ENCODE results near the gene TATDN2. TPM values are rescaled to one million over a fixed set of nuclear protein-coding genes. Genes with fewer than 3 reads are reported as not detected.

TATDN2 gene
- total RNA-seq, 1 donor from 2014 or later: 36.0 TPM

DNA sequence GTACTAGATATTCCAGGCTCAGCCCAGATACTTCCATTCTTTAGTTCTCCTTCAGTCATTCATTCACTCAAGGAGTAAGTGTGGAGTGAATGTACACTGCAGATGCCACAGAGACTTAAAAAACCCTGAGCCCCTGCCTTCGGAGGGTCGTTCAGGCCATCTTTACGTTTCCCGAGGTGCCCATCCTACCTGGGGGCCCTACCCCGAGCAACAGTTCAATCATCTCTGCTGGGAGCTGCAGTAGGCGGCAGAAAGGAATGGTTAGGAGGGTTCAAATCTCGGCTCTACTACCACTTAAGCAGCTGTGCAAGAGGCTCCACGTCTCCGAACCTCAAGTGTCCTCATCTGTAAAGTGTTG, 72.0 kb downstream of the TATDN2 start:
- H3K27me3 ChIP-seq (ENCODE audit: low read depth): no peaks in the 10 kb centered on the region
- H3K4me3 ChIP-seq: peak overlapping the region; percentile 89
- DNase-seq (no peak), ATAC-seq (peak; percentile 3 to 4)
- H3K4me1 ChIP-seq: peaks cover 18% of the 10 kb centered on the region
- peaks cover 40% of the 10 kb centered on the region for H3K36me3 ChIP-seq
- no peaks in the 10 kb centered on the region for H3K9me3 ChIP-seq
- TF ChIP-seq, protein P1, sequence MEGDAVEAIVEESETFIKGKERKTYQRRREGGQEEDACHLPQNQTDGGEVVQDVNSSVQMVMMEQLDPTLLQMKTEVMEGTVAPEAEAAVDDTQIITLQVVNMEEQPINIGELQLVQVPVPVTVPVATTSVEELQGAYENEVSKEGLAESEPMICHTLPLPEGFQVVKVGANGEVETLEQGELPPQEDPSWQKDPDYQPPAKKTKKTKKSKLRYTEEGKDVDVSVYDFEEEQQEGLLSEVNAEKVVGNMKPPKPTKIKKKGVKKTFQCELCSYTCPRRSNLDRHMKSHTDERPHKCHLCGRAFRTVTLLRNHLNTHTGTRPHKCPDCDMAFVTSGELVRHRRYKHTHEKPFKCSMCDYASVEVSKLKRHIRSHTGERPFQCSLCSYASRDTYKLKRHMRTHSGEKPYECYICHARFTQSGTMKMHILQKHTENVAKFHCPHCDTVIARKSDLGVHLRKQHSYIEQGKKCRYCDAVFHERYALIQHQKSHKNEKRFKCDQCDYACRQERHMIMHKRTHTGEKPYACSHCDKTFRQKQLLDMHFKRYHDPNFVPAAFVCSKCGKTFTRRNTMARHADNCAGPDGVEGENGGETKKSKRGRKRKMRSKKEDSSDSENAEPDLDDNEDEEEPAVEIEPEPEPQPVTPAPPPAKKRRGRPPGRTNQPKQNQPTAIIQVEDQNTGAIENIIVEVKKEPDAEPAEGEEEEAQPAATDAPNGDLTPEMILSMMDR (IDR thresholded peaks at IDR 0.05): no peak
- peak overlapping the region; percentile 91 for H3K27ac ChIP-seq
- intact Hi-C loops (cut with DNase I): no loop called here

DNA sequence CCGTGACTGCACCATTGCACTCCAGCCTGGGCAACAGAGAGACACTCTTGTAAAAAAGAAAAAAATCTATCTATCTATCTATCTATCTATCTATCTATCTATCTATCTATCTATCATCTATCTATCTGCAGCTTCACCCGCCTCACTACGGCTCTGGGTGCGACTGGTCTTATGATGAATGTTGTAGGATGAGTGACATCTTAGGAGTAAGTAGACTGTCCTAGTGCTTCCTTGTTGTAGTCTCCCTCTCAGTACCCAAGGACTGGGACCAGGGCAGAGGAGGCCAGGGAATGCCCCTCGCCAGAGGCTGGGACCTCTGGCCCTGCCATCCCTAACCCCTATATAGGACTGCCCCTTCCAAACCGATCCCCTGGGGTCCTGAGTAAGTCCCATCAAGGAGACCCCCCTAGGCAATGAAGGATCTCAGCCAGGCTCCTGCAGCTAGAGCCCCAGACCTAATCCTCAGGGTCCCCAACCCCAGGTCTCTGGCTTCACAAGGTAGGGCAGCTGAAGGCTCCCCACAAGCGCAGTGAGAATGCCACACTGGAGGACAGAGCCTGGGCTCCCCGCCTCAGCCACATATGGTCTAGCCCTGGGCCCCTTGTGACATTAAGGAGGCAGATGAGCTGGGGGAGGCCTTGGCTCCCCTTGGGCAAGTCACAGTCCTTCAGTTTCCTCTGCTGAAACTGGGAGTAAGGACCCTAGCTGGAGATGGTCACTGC, 73.5 kb downstream of the TATDN2 start:
- TF ChIP-seq, protein P1 (IDR thresholded peaks at IDR 0.05): no peak
- Histone ChIP-seq H3K4me3 (peak overlapping the region; percentile 89), H3K4me1 (peaks cover 18% of the 10 kb centered on the region), H3K27me3 (ENCODE audit: low read depth) (no peaks in the 10 kb centered on the region), H3K36me3 (peaks cover 25% of the 10 kb centered on the region), H3K9me3 (no peaks in the 10 kb centered on the region), H3K27ac (peak overlapping the region; percentile 91)
- ATAC-seq (no peak), DNase-seq (no peak)
- intact Hi-C loops (cut with DNase I): no loop called here

- DNase-seq (no peak), ATAC-seq (no peak)
- no peak overlapping the region for H3K27ac ChIP-seq
- no peaks in the 10 kb centered on the region for H3K27me3 ChIP-seq (ENCODE audit: low read depth)
- intact Hi-C loops (cut with DNase I): no loop called here
- H3K4me3 ChIP-seq: no peak overlapping the region
- H3K4me1 ChIP-seq: peaks cover 18% of the 10 kb centered on the region
- TF ChIP-seq, protein P1 (IDR thresholded peaks at IDR 0.05): peak; percentile 15
- no peaks in the 10 kb centered on the region for H3K9me3 ChIP-seq
- H3K36me3 ChIP-seq: peaks cover 20% of the 10 kb centered on the region
Measured at GRCh38 chr3:10322352-10322710, 74.1 kb downstream of the TATDN2 start.

DNA sequence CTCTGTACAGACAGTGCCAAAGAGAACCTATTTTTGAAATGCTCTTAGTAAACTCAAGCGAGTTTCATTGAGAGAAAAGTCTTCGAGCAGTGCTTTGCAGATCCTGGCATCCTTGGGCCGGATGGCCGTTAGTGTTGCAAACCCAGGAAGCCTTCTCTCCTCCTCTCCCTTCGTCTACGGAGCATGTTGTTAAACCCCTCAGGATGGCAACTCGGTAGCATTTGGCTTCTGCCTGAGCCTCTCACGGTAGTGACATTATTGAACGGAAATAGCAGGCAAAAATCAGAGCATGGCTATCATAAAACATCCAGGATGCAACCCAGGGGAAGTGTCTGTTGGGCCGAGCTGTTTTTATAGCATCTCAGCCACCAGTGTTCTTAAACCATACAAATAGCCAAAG, 79.3 kb downstream of the TATDN2 start:
- H3K27me3 ChIP-seq (ENCODE audit: low read depth): peaks cover 18% of the 10 kb centered on the region
- DNase-seq (no peak), ATAC-seq (no peak)
- intact Hi-C loops (cut with DNase I): no loop called here
- H3K36me3 ChIP-seq: no peaks in the 10 kb centered on the region
- TF ChIP-seq, protein P1 (IDR thresholded peaks at IDR 0.05): no peak
- H3K4me1 ChIP-seq: no peaks in the 10 kb centered on the region
- no peaks in the 10 kb centered on the region for H3K9me3 ChIP-seq
- no peak overlapping the region for H3K27ac ChIP-seq
- H3K4me3 ChIP-seq: no peak overlapping the region

GRCh38 chr3:10328460-10329071, 80.3 kb downstream of the TATDN2 start:
- intact Hi-C loops (cut with DNase I): no loop called here
- no peaks in the 10 kb centered on the region for H3K9me3 ChIP-seq
- ATAC-seq: no peak
- H3K4me3 ChIP-seq: no peak overlapping the region
- H3K36me3 ChIP-seq: no peaks in the 10 kb centered on the region
- no peaks in the 10 kb centered on the region for H3K4me1 ChIP-seq
- no peak overlapping the region for H3K27ac ChIP-seq
- no peak for DNase-seq
- H3K27me3 ChIP-seq (ENCODE audit: low read depth): peaks cover 18% of the 10 kb centered on the region
- TF ChIP-seq, protein P1 (IDR thresholded peaks at IDR 0.05): no peak

All from lower lobe of right lung (tissue), 2 donors.